ENCODE measurements around the gene NETO2.
"Not testable (repeated sequence)": the region's sequence is repeated elsewhere in the genome, so short reads cannot be mapped to it uniquely, and the experiment has no call there.

The NETO2 gene

GRCh38 chr16:47158992-47159391 lies 15.2 kb upstream of the NETO2 start:
- Histone ChIP-seq H3K36me3 (replicated peaks; ENCODE audit: low read depth, low read length) (no peaks in the 10 kb centered on the region), H3K4me2 (ENCODE audit: low read length) (no peak overlapping the region), H3K27me3 (ENCODE audit: low read depth, low read length) (no peaks in the 10 kb centered on the region), H3K4me3 (ENCODE audit: low read length) (no peak overlapping the region), H4K20me1 (ENCODE audit: insufficient read depth, low read length) (no peaks in the 10 kb centered on the region), H2AFZ (ENCODE audit: low read depth, low read length) (no peak overlapping the region), H3K79me2 (ENCODE audit: low read length) (no peaks in the 10 kb centered on the region), H3K9ac (ENCODE audit: low read length) (no peak overlapping the region), H3K4me1 (ENCODE audit: low read length) (no peaks in the 10 kb centered on the region), H3K9me3 (ENCODE audit: insufficient read depth, low read length) (no peaks in the 10 kb centered on the region), H3K27ac (ENCODE audit: low read length) (no peak overlapping the region)
- TF ChIP-seq EZH2phosphoT487 (IDR thresholded peaks at IDR 0.05; ENCODE audit: low read depth) (no peak), CTCF (IDR thresholded peaks at IDR 0.05; ENCODE audit: low read depth, low read length) (no peak)

- no peaks in the 10 kb centered on the region for H4K20me1 ChIP-seq (ENCODE audit: insufficient read depth, low read length)
These were observed 13.0 kb upstream of the NETO2 start for GRCh38 chr16:47156680-47157215.

GRCh38 chr16:47152501-47152900 lies 8.8 kb upstream of the NETO2 start:
- H4K20me1 ChIP-seq (ENCODE audit: insufficient read depth, low read length); H3K27me3 ChIP-seq (ENCODE audit: low read depth, low read length); H3K79me2 ChIP-seq (ENCODE audit: low read length); H3K27ac ChIP-seq (ENCODE audit: low read length); H3K4me1 ChIP-seq (ENCODE audit: low read length); H3K9me3 ChIP-seq (ENCODE audit: insufficient read depth, low read length); H3K4me2 ChIP-seq (ENCODE audit: low read length); H3K4me3 ChIP-seq (ENCODE audit: low read length); H3K9ac ChIP-seq (ENCODE audit: low read length); H2AFZ ChIP-seq (ENCODE audit: low read depth, low read length); H3K36me3 ChIP-seq (replicated peaks; ENCODE audit: low read depth, low read length): not testable (repeated sequence)

More at GRCh38 chr16:47156680-47157215, 13.0 kb upstream of the NETO2 start:
- no peak overlapping the region for H3K4me3 ChIP-seq (ENCODE audit: low read length)
- H3K79me2 ChIP-seq (ENCODE audit: low read length) = no peaks in the 10 kb centered on the region
- peaks cover 4% of the 10 kb centered on the region for H3K36me3 ChIP-seq (replicated peaks; ENCODE audit: low read depth, low read length)
- no peaks in the 10 kb centered on the region for H3K4me1 ChIP-seq (ENCODE audit: low read length)
- no peak overlapping the region for H2AFZ ChIP-seq (ENCODE audit: low read depth, low read length)
- TF ChIP-seq EZH2phosphoT487 (IDR thresholded peaks at IDR 0.05; ENCODE audit: low read depth) (no peak), CTCF (IDR thresholded peaks at IDR 0.05; ENCODE audit: low read depth, low read length) (no peak)
- H3K27me3 ChIP-seq (ENCODE audit: low read depth, low read length) = no peaks in the 10 kb centered on the region
- no peak overlapping the region for H3K27ac ChIP-seq (ENCODE audit: low read length)
- H3K4me2 ChIP-seq (ENCODE audit: low read length) = no peak overlapping the region
- H3K9me3 ChIP-seq (ENCODE audit: insufficient read depth, low read length) = no peaks in the 10 kb centered on the region
- no peak overlapping the region for H3K9ac ChIP-seq (ENCODE audit: low read length)

GRCh38 chr16:47150067-47150466 lies 6.3 kb upstream of the NETO2 start:
- Histone ChIP-seq H3K36me3 (replicated peaks; ENCODE audit: low read depth, low read length) (peaks cover 4% of the 10 kb centered on the region), H3K79me2 (ENCODE audit: low read length) (no peaks in the 10 kb centered on the region), H3K4me1 (ENCODE audit: low read length) (no peaks in the 10 kb centered on the region), H3K4me2 (ENCODE audit: low read length) (no peak overlapping the region), H3K9ac (ENCODE audit: low read length) (no peak overlapping the region), H3K9me3 (ENCODE audit: insufficient read depth, low read length) (no peaks in the 10 kb centered on the region), H3K4me3 (ENCODE audit: low read length) (no peak overlapping the region), H2AFZ (ENCODE audit: low read depth, low read length) (no peak overlapping the region), H4K20me1 (ENCODE audit: insufficient read depth, low read length) (no peaks in the 10 kb centered on the region), H3K27ac (ENCODE audit: low read length) (no peak overlapping the region), H3K27me3 (ENCODE audit: low read depth, low read length) (no peaks in the 10 kb centered on the region)
- TF ChIP-seq CTCF (IDR thresholded peaks at IDR 0.05; ENCODE audit: low read depth, low read length) (no peak), EZH2phosphoT487 (IDR thresholded peaks at IDR 0.05; ENCODE audit: low read depth) (no peak)

- Histone ChIP-seq H3K27me3 (ENCODE audit: low read depth, low read length) (peaks cover 5% of the 10 kb centered on the region; the same call in 1 of the 2 replicates), H3K4me3 (ENCODE audit: low read length) (no peak overlapping the region), H3K4me1 (ENCODE audit: low read length) (peaks cover 7% of the 10 kb centered on the region; the same call in 1 of the 2 replicates), H3K4me2 (ENCODE audit: low read length) (no peak overlapping the region), H3K9me3 (ENCODE audit: insufficient read depth, low read length) (no peaks in the 10 kb centered on the region), H4K20me1 (ENCODE audit: insufficient read depth, low read length) (no peaks in the 10 kb centered on the region), H3K27ac (ENCODE audit: low read length) (no peak overlapping the region), H3K36me3 (replicated peaks; ENCODE audit: low read depth, low read length) (no peaks in the 10 kb centered on the region), H3K79me2 (ENCODE audit: low read length) (no peaks in the 10 kb centered on the region), H2AFZ (ENCODE audit: low read depth, low read length) (no peak overlapping the region), H3K9ac (ENCODE audit: low read length) (no peak overlapping the region)
- TF ChIP-seq CTCF (IDR thresholded peaks at IDR 0.05; ENCODE audit: low read depth, low read length) (no peak), EZH2phosphoT487 (IDR thresholded peaks at IDR 0.05; ENCODE audit: low read depth) (no peak)
These were observed 773 bp upstream of the NETO2 start for GRCh38 chr16:47144559-47144877.

Measured in OCI-LY3 (cell line).